ENCODE measurements around the gene INPP1.

DNA sequence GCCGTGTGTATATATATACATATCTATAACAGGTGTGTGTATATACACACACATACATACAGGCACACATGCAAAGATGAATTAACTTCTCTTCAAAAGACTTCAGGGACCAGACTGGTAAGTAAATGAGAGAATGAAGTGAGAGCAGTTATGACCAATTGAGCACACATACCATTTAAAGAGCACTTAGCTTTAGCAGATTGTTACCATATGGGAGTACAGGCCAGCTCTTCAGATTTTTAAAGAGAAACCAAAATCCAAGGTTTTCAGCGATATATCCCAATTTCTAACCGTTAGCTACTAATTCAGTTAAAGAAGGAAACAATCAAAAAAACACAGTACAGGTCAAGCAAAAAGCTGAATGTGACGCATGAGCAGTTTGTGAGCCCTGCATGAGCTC lies 23.7 kb downstream of the INPP1 start:
- TF ChIP-seq, protein P1, sequence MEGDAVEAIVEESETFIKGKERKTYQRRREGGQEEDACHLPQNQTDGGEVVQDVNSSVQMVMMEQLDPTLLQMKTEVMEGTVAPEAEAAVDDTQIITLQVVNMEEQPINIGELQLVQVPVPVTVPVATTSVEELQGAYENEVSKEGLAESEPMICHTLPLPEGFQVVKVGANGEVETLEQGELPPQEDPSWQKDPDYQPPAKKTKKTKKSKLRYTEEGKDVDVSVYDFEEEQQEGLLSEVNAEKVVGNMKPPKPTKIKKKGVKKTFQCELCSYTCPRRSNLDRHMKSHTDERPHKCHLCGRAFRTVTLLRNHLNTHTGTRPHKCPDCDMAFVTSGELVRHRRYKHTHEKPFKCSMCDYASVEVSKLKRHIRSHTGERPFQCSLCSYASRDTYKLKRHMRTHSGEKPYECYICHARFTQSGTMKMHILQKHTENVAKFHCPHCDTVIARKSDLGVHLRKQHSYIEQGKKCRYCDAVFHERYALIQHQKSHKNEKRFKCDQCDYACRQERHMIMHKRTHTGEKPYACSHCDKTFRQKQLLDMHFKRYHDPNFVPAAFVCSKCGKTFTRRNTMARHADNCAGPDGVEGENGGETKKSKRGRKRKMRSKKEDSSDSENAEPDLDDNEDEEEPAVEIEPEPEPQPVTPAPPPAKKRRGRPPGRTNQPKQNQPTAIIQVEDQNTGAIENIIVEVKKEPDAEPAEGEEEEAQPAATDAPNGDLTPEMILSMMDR (IDR thresholded peaks at IDR 0.05), result no peak
- TF ChIP-seq POLR2A (IDR thresholded peaks at IDR 0.05), result no peak
